Heart right ventricle (tissue), 16 donors: ENCODE measurements around the gene ZNF639. TPM values are rescaled to one million over a fixed set of nuclear protein-coding genes. Genes with fewer than 3 reads are reported as not detected.

Source experiments
- ATAC-seq, 8 donors: fragments of 200-7000 bp; cut with Tn5 transposase; one replicate each; pipeline ENCODE4 v1.9.1; 2020; ENCODE audit warnings: mild to moderate bottlenecking in 8 of 8, moderate library complexity in 8 of 8, moderate number of reproducible peaks in 1 of 8
- DNase-seq, 2 donors: peaks; one replicate each; pipeline ENCODE4 v3.0.0-alpha.2; 2020
- H3K27ac ChIP-seq, 10 donors: fragments of 200-600 bp; sonication (generic) in 2 of 10; one replicate each; pipeline versions ENCODE4 v1.5.0 to v1.8.0; 2020 to 2022; ENCODE audit warnings: mild to moderate bottlenecking in 3 of 10
- H3K27me3 ChIP-seq, 7 donors: fragments of 200-600 bp; one replicate each; pipeline ENCODE4 v1.8.0; 2021 to 2022; ENCODE audit warnings: mild to moderate bottlenecking in 2 of 7
- H3K36me3 ChIP-seq, 9 donors: fragments of 200-600 bp; sonication (generic) in 1 of 9; one replicate each; pipeline versions ENCODE4 v1.5.0 to v1.8.0; 2020 to 2022; ENCODE audit warnings: mild to moderate bottlenecking in 2 of 9
- H3K4me1 ChIP-seq, 9 donors: fragments of 200-600 bp; sonication (generic) in 1 of 9; one replicate each; pipeline versions ENCODE4 v1.5.0 to v1.8.0; 2020 to 2022; ENCODE audit warnings: mild to moderate bottlenecking in 4 of 9
- H3K4me3 ChIP-seq, 10 donors: fragments of 200-600 bp; sonication (generic) in 2 of 10; one replicate each; pipeline versions ENCODE4 v1.5.0 to v1.8.0; 2020 to 2022; ENCODE audit warnings: mild to moderate bottlenecking in 7 of 10, moderate library complexity in 2 of 10
- H3K9me3 ChIP-seq, 11 donors: fragments of 200-600 bp in 10 of 11; sonication (generic) in 2 of 11; one replicate each; pipeline versions ENCODE4 v1.5.0 to v1.8.0; 2013 to 2022; ENCODE audit warnings: mild to moderate bottlenecking in 2 of 11, control low read depth in 1 of 11, moderate library complexity in 1 of 11
- CTCF ChIP-seq, 9 donors: fragments of 200-600 bp; sonication (generic) in 2 of 9; IDR thresholded peaks; one replicate each; pipeline versions ENCODE4 v1.5.0 to v1.8.0; 2021 to 2022; ENCODE audit warnings: antibody characterized with exemption in 9 of 9, mild to moderate bottlenecking in 5 of 9, moderate library complexity in 1 of 9
- WGBS, 2 donors: extraction: QIAGEN DNeasy Blood & Tissue Kit; methylation state at CpG; one replicate each; pipeline ENCODE4 v1.1.7; 2013; ENCODE audit warnings: inconsistent platforms in 1 of 2; 5-methylcytosine and 5-hydroxymethylcytosine counted together
- intact Hi-C, 10 donors: fragments of 100-400 bp; cut with DNase I; formaldehyde crosslinking; loops; one replicate each; pipeline versions ENCODE4 v1.11.1 to v1.14.2; 2022
- polyA plus RNA-seq, 2 donors: library from polyadenylated mRNA; stranded (reverse); fragments of 200-250 nt; gene quantifications; one replicate each; pipeline ENCODE4 v1.2.3, GENCODE V29; 2013
- total RNA-seq, 10 donors: library from RNA; stranded (reverse); fragmentation: NEBNext Ultra II Directional in 3 of 10; extraction: Animal tissue kit (Norgen Biotek cat#: 25700) in 3 of 10; gene quantifications; one replicate each; pipeline versions ENCODE4 v1.2.1 to v1.2.4, GENCODE V29; 2021 to 2023
- donor health status: Arrhythmogenic right ventricular cardiomyopathy.
- donor health status: ischemic (EF 13 %, LVEDD 7.1; RV severe dilation, severe dysfunction).
- donor health status: healthy with polysubstance abuse.
- donor health status: DM: no; HTN: yes; CAD: no.
- donor health status: DM: no; HTN: no; CAD: no.
- donor health status: ischemic (EF 25% LVEDD 6.9; RV normal size, moderate dysfunction).
- donor health status: ischemic (EF 25% LVEDD 5.7; RV mildly dilated, moderate dysfunction).
- donor health status: healthy.
- donor health status: DM: yes; HTN: yes; CAD: no.
- donor health status: Ischemic cardiomyopathy.
- donor health status: ischemic (EF 35%, LVEDD 5.7; RV mildly dilated, moderate dysfunction).
- donor health status: nonischemic (EF 11% LVEDD 7.7; RV severe dilation, severe dysfunction).
- donor health status: DM: yes; HTN: yes; CAD: no.
- donor health status: PGD.
- donor health status: ischemic (EF 29% LVEDD 5.4; RV normal size, mild dysfunction).
- donor health status: nonischemic (EF 23%, LVEDD 6.1; RV moderate dilation, normal function).

The ZNF639 gene
- total and polyA plus RNA-seq, 12 donors, result 14.1 to 41.0 (median 29.2) TPM

DNA sequence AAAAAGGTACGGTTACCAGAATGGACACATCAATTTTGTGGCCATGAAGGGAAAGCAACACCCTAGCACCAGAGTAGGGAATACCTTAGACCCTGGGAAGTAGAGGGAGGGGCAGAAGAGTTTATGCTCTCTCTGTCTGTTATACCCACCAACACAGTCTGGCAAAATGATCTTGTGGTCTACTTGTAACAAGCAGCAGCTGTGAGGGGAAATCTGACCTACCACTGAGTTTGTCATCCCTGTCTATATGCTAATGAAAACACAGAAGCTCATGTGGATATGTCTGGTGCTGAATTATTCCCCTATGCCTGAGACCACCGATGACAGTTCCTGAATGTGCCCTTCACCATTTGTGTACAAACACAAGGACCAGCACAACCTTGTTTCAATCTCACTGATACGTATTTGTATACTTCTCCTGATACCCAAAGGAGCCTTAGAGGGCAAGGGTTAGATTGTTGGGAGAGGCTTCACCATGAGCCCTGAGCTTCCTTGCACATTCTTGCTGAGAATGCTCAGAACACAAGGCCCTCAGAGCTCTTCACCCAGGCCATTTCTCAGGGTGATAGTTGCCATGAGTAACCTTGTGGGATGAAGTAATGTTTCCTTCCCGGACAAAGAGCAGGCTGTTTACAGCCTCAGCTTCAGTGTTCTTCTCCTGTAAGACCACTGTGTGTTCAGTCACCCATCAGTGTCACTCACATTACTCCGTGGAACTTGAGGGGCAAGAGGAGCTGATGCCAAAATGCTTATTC is 24.7 kb upstream of the ZNF639 start:
- intact Hi-C loops, result loop anchor here in 1 of 10 donors (10.0 kb wide), 1 partner anchor 1077 kb away; no protein-coding TSS in a partner anchor

GRCh38 chr3:179299316-179299715 is 23.5 kb upstream of the ZNF639 start:
- H3K36me3 ChIP-seq, result no peaks in the 10 kb centered on the region
- no peaks in the 10 kb centered on the region for H3K27me3 ChIP-seq
- intact Hi-C loops, result loop anchor here in 1 of 10 donors (10.0 kb wide), 1 partner anchor 1075 kb away; no protein-coding TSS in a partner anchor
- no peak for TF ChIP-seq CTCF (IDR thresholded peaks at IDR 0.05)
- no peak overlapping the region for H3K27ac ChIP-seq
- peaks cover 0 to 7% (median 0%) of the 10 kb centered on the region in 11 donors for H3K9me3 ChIP-seq
- no peak for DNase-seq
- 87 to 91% methylated on average over 2 of the region's 2 CpGs for WGBS, 2 donors
- no peak overlapping the region for H3K4me3 ChIP-seq
- no peak for ATAC-seq
- H3K4me1 ChIP-seq, result no peaks in the 10 kb centered on the region

More for the DNA sequence above, 24.7 kb upstream of the ZNF639 start:
- 60 to 67% methylated on average over 5 of the region's 5 CpGs for WGBS, 2 donors
- Histone ChIP-seq H3K27me3 (no peaks in the 10 kb centered on the region), H3K36me3 (no peaks in the 10 kb centered on the region), H3K4me1 (no peaks in the 10 kb centered on the region), H3K9me3 (peaks cover 0 to 7% (median 0%) of the 10 kb centered on the region in 11 donors), H3K4me3 (no peak overlapping the region), H3K27ac (no peak overlapping the region)
- no peak for TF ChIP-seq CTCF (IDR thresholded peaks at IDR 0.05)
- no peak for DNase-seq
- no peak for ATAC-seq

DNA sequence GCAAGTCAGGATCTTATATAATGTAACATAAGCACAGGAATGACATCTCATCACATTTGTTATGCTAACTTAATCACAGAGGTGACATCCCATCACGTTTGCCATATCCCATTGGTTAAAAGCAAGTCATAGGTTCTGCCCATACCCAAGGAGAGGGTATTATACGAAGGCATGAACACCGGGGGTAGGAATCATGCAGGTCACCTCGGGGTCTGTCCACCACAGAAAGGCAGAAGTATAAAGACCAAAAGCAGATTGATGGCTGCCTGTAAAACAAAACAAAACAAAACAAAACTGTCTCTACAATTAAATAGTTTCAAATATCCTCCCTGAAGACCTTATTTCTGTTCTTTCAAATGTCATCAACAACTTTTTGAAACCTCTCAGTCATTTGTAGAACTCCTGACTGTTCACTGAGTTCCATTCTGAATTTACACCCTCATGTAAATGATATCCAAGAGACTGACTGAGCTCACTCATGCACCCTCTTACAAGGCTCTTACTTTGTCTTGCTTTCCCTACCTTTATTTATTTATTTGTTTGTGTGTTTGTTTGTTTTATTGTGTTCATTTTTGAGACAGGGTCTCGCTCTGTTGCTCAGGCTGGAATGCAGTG is 22.7 kb upstream of the ZNF639 start:
- no peak for TF ChIP-seq CTCF (IDR thresholded peaks at IDR 0.05)
- ATAC-seq (no peak), DNase-seq (no peak)
- Histone ChIP-seq H3K27me3 (no peaks in the 10 kb centered on the region), H3K9me3 (peaks cover 0 to 7% (median 0%) of the 10 kb centered on the region in 11 donors), H3K36me3 (no peaks in the 10 kb centered on the region), H3K27ac (no peak overlapping the region), H3K4me3 (no peak overlapping the region), H3K4me1 (no peaks in the 10 kb centered on the region)
- intact Hi-C loops, result loop anchor here in 1 of 10 donors (10.0 kb wide), 1 partner anchor 1075 kb away; no protein-coding TSS in a partner anchor
- WGBS, 2 donors, result 88 to 90% methylated on average over 5 of the region's 5 CpGs

GRCh38 chr3:179301645-179302044 is 21.2 kb upstream of the ZNF639 start:
- TF ChIP-seq CTCF (IDR thresholded peaks at IDR 0.05), result no peak
- H3K36me3 ChIP-seq, result no peaks in the 10 kb centered on the region
- DNase-seq (no peak), ATAC-seq (no peak)
- H3K27me3 ChIP-seq, result no peaks in the 10 kb centered on the region
- 62 to 63% methylated on average over 3 of the region's 3 CpGs for WGBS, 2 donors
- intact Hi-C loops, result no loop called here
- peaks cover 0 to 7% (median 0%) of the 10 kb centered on the region in 11 donors for H3K9me3 ChIP-seq
- H3K4me1 ChIP-seq, result no peaks in the 10 kb centered on the region
- H3K4me3 ChIP-seq, result no peak overlapping the region
- no peak overlapping the region for H3K27ac ChIP-seq
